SK-N-SH (cell line): Measurements from ENCODE around the gene SEC14L5. TPM values are rescaled to one million over a fixed set of nuclear protein-coding genes. Genes with fewer than 3 reads are reported as not detected.

ENCODE experiments used
- CTCF ChIA-PET: fragments of 300-600, 350-600 bp; formaldehyde crosslinking; extraction: SDS; loops from one replicate; lab custom pipeline; 2021; lab: Yijun Ruan, JAX
- POLR2A ChIA-PET: fragments of 350-600 bp; sonication (Branson Sonifier 250); formaldehyde crosslinking; extraction: SDS; loops from one replicate; lab custom pipeline; 2020; ENCODE audit warnings: antibody characterized with exemption, inconsistent platforms; lab: Yijun Ruan, JAX
- DNase-seq: peaks from one replicate; pipeline ENCODE4 v3.0.0; 2012
- H2AFZ ChIP-seq: fragments of 200-600 bp; sonication (generic); 2 replicates; pipeline ENCODE4 v1.8.1; 2016; ENCODE audit warnings: antibody characterized with exemption, mild to moderate bottlenecking, low read depth
- H3F3A ChIP-seq: fragments of 200-600 bp; sonication (generic); replicated peaks from 2 replicates; pipeline ENCODE3; 2016; ENCODE audit warnings: antibody characterized with exemption, mild to moderate bottlenecking; ENCODE audit not compliant: insufficient read depth
- H3K27ac ChIP-seq, 2 experiments: fragments of 200-500 bp in 1 of 2; fragments of 200-600 bp in 1 of 2; sonication (Bioruptor generic) in 1 of 2; sonication (generic), shearing (Covaris generic) in 1 of 2; 2 replicates each; pipeline versions ENCODE4 v1.5.1 to v1.6.1; 2014 to 2016; ENCODE audit warnings: low read depth in 2 of 2, inconsistent platforms in 1 of 2, low read length in 1 of 2, mild to moderate bottlenecking in 1 of 2, mixed read lengths in 1 of 2
- H3K27me3 ChIP-seq: fragments of 200-600 bp; sonication (generic), shearing (Covaris generic); 2 replicates; pipeline ENCODE4 v1.6.1; 2016; ENCODE audit warnings: mixed run types; ENCODE audit not compliant: insufficient read depth
- H3K36me3 ChIP-seq, 2 experiments: fragments of 200-500 bp in 1 of 2; fragments of 200-600 bp in 1 of 2; sonication (Bioruptor generic) in 1 of 2; sonication (generic) in 1 of 2; replicated peaks in 1 of 2; 2 replicates each; pipeline versions ENCODE3 to v1.5.1; 2014 to 2016; ENCODE audit warnings: low read length in 1 of 2, mild to moderate bottlenecking in 1 of 2; ENCODE audit not compliant: insufficient read depth in 2 of 2, control insufficient read depth in 1 of 2
- H3K4me1 ChIP-seq, 2 experiments: fragments of 200-500 bp in 1 of 2; fragments of 200-600 bp in 1 of 2; sonication (Bioruptor generic) in 1 of 2; sonication (generic), shearing (Covaris generic) in 1 of 2; 2 replicates each; pipeline versions ENCODE4 v1.5.1 to v1.6.1; 2014 to 2016; ENCODE audit warnings: low read depth in 1 of 2, low read length in 1 of 2, mixed run types in 1 of 2; ENCODE audit not compliant: insufficient read depth in 2 of 2, control insufficient read depth in 1 of 2
- H3K4me2 ChIP-seq: fragments of 200-600 bp; sonication (generic), shearing (Covaris generic); 2 replicates; pipeline ENCODE4 v1.6.1; 2017; ENCODE audit warnings: mixed run types
- H3K4me3 ChIP-seq, 2 experiments: fragments of 200-500 bp in 1 of 2; fragments of 200-600 bp in 1 of 2; sonication (Bioruptor generic) in 1 of 2; sonication (generic), shearing (Covaris generic) in 1 of 2; 2 replicates each; pipeline versions ENCODE4 v1.5.1 to v1.8.1; 2014 to 2016; ENCODE audit warnings: low read depth in 2 of 2, inconsistent platforms in 1 of 2, low read length in 1 of 2, mild to moderate bottlenecking in 1 of 2, mixed read lengths in 1 of 2, moderate library complexity in 1 of 2
- H3K79me2 ChIP-seq: fragments of 200-600 bp; sonication (generic); 2 replicates; pipeline ENCODE4 v1.8.1; 2017; ENCODE audit warnings: mild to moderate bottlenecking; ENCODE audit not compliant: insufficient read depth
- H3K9ac ChIP-seq: fragments of 200-600 bp; sonication (generic); 2 replicates; pipeline ENCODE4 v1.6.1; 2017; ENCODE audit warnings: mixed run types
- H3K9me2 ChIP-seq: fragments of 200-600 bp; sonication (generic); 2 replicates; pipeline ENCODE4 v1.6.1; 2017; ENCODE audit warnings: mixed run types
- H3K9me3 ChIP-seq: fragments of 200-600 bp; sonication (generic); 2 replicates; pipeline ENCODE4 v1.6.1; 2017; ENCODE audit warnings: mixed run types, mild to moderate bottlenecking, moderate library complexity
- H4K20me1 ChIP-seq: fragments of 200-600 bp; sonication (generic); 2 replicates; pipeline ENCODE4 v1.6.1; 2017; ENCODE audit warnings: mild to moderate bottlenecking, mixed run types; ENCODE audit not compliant: insufficient read depth
- CHD2 ChIP-seq: fragments of 150-350 bp; IDR thresholded peaks from 2 replicates; pipeline ENCODE4 v1.6.1; 2018; ENCODE audit warnings: low read length; ENCODE audit not compliant: partially characterized antibody
- EP300 ChIP-seq, 2 experiments: IDR thresholded peaks; 2 replicates each; pipeline versions ENCODE4 v1.4.0 to v1.6.1; 2012; ENCODE audit warnings: borderline replicate concordance in 1 of 2, low read depth in 1 of 2, low read length in 1 of 2
- FOSL2 ChIP-seq: IDR thresholded peaks from 2 replicates; pipeline ENCODE4 v1.4.0; 2012; ENCODE audit warnings: low read depth, mild to moderate bottlenecking, moderate library complexity, borderline replicate concordance
- FOXJ3 ChIP-seq: sonication (generic); formaldehyde crosslinking; IDR thresholded peaks from 2 replicates; pipeline ENCODE4 v1.5.1; 2020; ENCODE audit warnings: mild to moderate bottlenecking, missing genetic modification reagents
- JUND ChIP-seq: IDR thresholded peaks from 2 replicates; pipeline ENCODE4 v1.4.0; 2012
- RAD21 ChIP-seq: IDR thresholded peaks from 2 replicates; pipeline ENCODE4 v1.6.1; 2012; ENCODE audit warnings: mild to moderate bottlenecking, low read length
- SIN3A ChIP-seq: IDR thresholded peaks from 2 replicates; pipeline ENCODE4 v1.6.1; 2012; ENCODE audit warnings: low read depth, mild to moderate bottlenecking, low read length, moderate library complexity, borderline replicate concordance
- SMC3 ChIP-seq: IDR thresholded peaks from 2 replicates; pipeline ENCODE4 v1.6.1; 2012; ENCODE audit warnings: low read depth, low read length, improper control_type of control experiment
- TAF1 ChIP-seq: IDR thresholded peaks from 2 replicates; pipeline ENCODE4 v1.6.1; 2012; ENCODE audit warnings: low read depth, mild to moderate bottlenecking, low read length, moderate library complexity, borderline replicate concordance
- YY1 ChIP-seq: IDR thresholded peaks from 2 replicates; pipeline ENCODE4 v1.4.0; 2012; ENCODE audit warnings: low read depth, mild to moderate bottlenecking
- WGBS: methylation state at CpG from one replicate; pipeline ENCODE4 v1.1.6; 2017; ENCODE audit warnings: low lambda C conversion rate; 5-methylcytosine and 5-hydroxymethylcytosine counted together
- polyA plus RNA-seq, 3 experiments: library from polyadenylated mRNA; depleted of rRNA; stranded (reverse); fragments of >200 nt; gene quantifications; 2 replicates each; pipeline ENCODE4 v1.2.3, GENCODE V29; 2012
- TF ChIP-seq, protein P1 (sequence below): fragments of 200-600 bp; sonication (generic); IDR thresholded peaks from 2 replicates; pipeline ENCODE4 v1.6.1; 2017; ENCODE audit warnings: antibody characterized with exemption, mild to moderate bottlenecking, moderate library complexity
- TF ChIP-seq, protein P2 (sequence below): IDR thresholded peaks from 2 replicates; pipeline ENCODE4 v1.4.0; 2012; ENCODE audit warnings: low read depth, borderline replicate concordance
- TF ChIP-seq, protein P3 (sequence below): fragments of 150-350 bp; IDR thresholded peaks from 2 replicates; pipeline ENCODE4 v1.6.1; 2016; ENCODE audit warnings: mild to moderate bottlenecking, low read depth, low read length
- TF ChIP-seq, protein P4 (sequence below): IDR thresholded peaks from 2 replicates; pipeline ENCODE4 v1.4.0; 2012; ENCODE audit warnings: low read depth, borderline replicate concordance
- TF ChIP-seq, protein P5 (sequence below): fragments of 150-350 bp; IDR thresholded peaks from 2 replicates; pipeline ENCODE4 v1.6.1; 2017; ENCODE audit warnings: antibody characterized with exemption, low read length, low read depth, borderline replicate concordance

Gene SEC14L5
- polyA plus RNA-seq, 1 of the 3 experiments (the other 2 are of a cell fraction) = 0.08 TPM

DNA sequence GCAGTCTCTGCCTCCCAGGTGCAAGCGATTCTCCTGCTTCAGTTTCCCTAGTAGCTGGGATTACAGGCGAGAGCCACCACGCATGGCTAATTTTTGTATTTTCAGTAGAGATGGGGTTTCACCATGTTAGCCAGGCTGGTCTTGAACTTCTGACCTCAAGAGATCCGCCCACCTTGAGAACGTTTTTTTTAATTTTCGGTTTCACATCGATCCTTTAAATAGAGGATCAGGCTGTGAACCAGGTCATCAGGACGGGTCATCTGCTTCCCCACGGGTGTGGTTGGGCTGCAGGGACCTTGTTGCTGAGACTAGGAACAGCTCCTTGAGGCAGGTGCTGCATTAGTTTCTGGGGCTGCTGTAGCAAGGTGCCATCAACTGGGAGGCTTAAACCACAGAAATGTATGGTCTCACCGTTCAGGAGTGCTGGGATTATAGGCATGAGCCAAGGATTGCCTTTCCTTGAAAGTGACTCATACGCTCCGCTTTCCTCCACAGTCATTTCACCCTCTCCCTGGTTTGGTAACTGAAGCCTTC is 83.5 kb downstream of the SEC14L5 start (continued):
- TF ChIP-seq, protein P1, sequence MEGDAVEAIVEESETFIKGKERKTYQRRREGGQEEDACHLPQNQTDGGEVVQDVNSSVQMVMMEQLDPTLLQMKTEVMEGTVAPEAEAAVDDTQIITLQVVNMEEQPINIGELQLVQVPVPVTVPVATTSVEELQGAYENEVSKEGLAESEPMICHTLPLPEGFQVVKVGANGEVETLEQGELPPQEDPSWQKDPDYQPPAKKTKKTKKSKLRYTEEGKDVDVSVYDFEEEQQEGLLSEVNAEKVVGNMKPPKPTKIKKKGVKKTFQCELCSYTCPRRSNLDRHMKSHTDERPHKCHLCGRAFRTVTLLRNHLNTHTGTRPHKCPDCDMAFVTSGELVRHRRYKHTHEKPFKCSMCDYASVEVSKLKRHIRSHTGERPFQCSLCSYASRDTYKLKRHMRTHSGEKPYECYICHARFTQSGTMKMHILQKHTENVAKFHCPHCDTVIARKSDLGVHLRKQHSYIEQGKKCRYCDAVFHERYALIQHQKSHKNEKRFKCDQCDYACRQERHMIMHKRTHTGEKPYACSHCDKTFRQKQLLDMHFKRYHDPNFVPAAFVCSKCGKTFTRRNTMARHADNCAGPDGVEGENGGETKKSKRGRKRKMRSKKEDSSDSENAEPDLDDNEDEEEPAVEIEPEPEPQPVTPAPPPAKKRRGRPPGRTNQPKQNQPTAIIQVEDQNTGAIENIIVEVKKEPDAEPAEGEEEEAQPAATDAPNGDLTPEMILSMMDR = no peak
- TF ChIP-seq, protein P2, sequence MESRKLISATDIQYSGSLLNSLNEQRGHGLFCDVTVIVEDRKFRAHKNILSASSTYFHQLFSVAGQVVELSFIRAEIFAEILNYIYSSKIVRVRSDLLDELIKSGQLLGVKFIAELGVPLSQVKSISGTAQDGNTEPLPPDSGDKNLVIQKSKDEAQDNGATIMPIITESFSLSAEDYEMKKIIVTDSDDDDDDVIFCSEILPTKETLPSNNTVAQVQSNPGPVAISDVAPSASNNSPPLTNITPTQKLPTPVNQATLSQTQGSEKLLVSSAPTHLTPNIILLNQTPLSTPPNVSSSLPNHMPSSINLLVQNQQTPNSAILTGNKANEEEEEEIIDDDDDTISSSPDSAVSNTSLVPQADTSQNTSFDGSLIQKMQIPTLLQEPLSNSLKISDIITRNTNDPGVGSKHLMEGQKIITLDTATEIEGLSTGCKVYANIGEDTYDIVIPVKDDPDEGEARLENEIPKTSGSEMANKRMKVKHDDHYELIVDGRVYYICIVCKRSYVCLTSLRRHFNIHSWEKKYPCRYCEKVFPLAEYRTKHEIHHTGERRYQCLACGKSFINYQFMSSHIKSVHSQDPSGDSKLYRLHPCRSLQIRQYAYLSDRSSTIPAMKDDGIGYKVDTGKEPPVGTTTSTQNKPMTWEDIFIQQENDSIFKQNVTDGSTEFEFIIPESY = no peak
- TF ChIP-seq JUND = peak; percentile 51; the same call in 1 of the 2 replicates

DNA sequence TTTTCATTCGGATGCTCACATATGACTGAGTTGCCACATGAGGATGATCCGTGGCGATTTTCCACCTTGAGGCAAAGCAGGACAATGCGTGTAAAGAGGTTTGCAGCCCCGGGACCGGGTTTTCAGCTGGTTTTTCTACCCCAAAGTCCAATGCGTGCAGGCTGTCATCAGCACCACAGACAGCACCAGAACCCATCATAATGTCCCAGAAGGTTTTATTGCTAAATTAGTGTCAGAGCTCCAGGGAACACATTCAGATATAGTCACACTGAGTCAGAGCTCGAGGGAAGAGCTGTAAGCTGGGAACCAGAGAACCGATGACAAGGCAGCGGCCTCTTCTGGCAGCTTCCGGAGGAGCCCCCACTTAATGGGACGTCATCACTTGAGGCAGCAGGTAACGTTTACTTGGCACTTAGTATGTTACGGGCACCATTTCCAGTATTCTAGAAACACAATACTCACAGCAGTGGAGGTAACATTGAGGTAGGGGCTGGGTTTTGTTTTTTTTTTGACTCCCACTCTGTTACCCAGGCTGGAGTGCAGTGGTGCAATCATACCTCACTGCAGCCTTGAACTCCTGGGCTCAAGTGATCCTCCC is 84.5 kb downstream of the SEC14L5 start:
- no peak overlapping the region for H3K9ac ChIP-seq
- peaks cover 6% of the 10 kb centered on the region; the same call in 1 of the 2 replicates for H3K27me3 ChIP-seq
- H3K9me3 ChIP-seq = no peaks in the 10 kb centered on the region
- no peak overlapping the region for H2AFZ ChIP-seq
- 17% methylated on average over 9 of the region's 14 CpGs for WGBS
- H3K9me2 ChIP-seq = no peaks in the 10 kb centered on the region
- no peaks in the 10 kb centered on the region for H3K4me1 ChIP-seq
- no peak for DNase-seq
- ChIA-PET POLR2A (no interaction called here), CTCF (no interaction called here)
- peak overlapping the region; percentile 50 for H3K4me2 ChIP-seq
- no peak overlapping the region for H3K27ac ChIP-seq
- no peaks in the 10 kb centered on the region for H3K36me3 ChIP-seq
- H3F3A ChIP-seq = no peaks in the 10 kb centered on the region
- H4K20me1 ChIP-seq = no peaks in the 10 kb centered on the region
- H3K4me3 ChIP-seq = no peak overlapping the region
- H3K79me2 ChIP-seq = no peaks in the 10 kb centered on the region
- TF ChIP-seq, protein P3, sequence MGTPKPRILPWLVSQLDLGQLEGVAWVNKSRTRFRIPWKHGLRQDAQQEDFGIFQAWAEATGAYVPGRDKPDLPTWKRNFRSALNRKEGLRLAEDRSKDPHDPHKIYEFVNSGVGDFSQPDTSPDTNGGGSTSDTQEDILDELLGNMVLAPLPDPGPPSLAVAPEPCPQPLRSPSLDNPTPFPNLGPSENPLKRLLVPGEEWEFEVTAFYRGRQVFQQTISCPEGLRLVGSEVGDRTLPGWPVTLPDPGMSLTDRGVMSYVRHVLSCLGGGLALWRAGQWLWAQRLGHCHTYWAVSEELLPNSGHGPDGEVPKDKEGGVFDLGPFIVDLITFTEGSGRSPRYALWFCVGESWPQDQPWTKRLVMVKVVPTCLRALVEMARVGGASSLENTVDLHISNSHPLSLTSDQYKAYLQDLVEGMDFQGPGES = no peak
- TF ChIP-seq RAD21 (peak; percentile 9; the same call in 1 of the 2 replicates), SIN3A (no peak), FOSL2 (0 out of 2 replicates have a peak, but pooled peaks have one; percentile 19), TAF1 (no peak), EP300 (IDR thresholded peaks at IDR 0.05; ENCODE audit: borderline replicate concordance in 1 of 2, low read depth in 1 of 2, low read length in 1 of 2) (no peak), CHD2 (no peak), YY1 (no peak), SMC3 (no peak), FOXJ3 (no peak)
- TF ChIP-seq, protein P2 = no peak
- TF ChIP-seq, protein P4, sequence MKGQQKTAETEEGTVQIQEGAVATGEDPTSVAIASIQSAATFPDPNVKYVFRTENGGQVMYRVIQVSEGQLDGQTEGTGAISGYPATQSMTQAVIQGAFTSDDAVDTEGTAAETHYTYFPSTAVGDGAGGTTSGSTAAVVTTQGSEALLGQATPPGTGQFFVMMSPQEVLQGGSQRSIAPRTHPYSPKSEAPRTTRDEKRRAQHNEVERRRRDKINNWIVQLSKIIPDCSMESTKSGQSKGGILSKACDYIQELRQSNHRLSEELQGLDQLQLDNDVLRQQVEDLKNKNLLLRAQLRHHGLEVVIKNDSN = no peak
- TF ChIP-seq, protein P5, sequence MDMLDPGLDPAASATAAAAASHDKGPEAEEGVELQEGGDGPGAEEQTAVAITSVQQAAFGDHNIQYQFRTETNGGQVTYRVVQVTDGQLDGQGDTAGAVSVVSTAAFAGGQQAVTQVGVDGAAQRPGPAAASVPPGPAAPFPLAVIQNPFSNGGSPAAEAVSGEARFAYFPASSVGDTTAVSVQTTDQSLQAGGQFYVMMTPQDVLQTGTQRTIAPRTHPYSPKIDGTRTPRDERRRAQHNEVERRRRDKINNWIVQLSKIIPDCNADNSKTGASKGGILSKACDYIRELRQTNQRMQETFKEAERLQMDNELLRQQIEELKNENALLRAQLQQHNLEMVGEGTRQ = no peak
